Activated gamma-delta T cell (primary cell): Measurements from ENCODE around the gene IAH1.

ENCODE experiments used
- DNase-seq: peaks from one replicate; lab custom pipeline; 2025; lab: John Stamatoyannopoulos, UW

IAH1 gene

GRCh38 chr2:9527995-9528787 lies 53.8 kb downstream of the IAH1 start:
- no peak for DNase-seq

- DNase-seq: no peak
Measured at GRCh38 chr2:9532421-9532820, 58.1 kb downstream of the IAH1 start.

GRCh38 chr2:9533663-9534062 lies 59.3 kb downstream of the IAH1 start:
- DNase-seq: no peak

GRCh38 chr2:9535177-9535576 lies 60.8 kb downstream of the IAH1 start:
- DNase-seq: no peak

- no peak for DNase-seq
Measured at GRCh38 chr2:9536504-9536903, 62.2 kb downstream of the IAH1 start.

GRCh38 chr2:9538000-9538507 lies 63.7 kb downstream of the IAH1 start:
- DNase-seq: no peak
